H1 (cell line): Measurements from ENCODE around the gene TXNDC2. TPM values are rescaled to one million over a fixed set of nuclear protein-coding genes. Genes with fewer than 3 reads are reported as not detected.

ENCODE experiments used
- CTCF ChIA-PET: fragments of 300-600 bp; sonication (Branson Sonifier 250); formaldehyde crosslinking; loops from one replicate; lab custom pipeline; 2021; ENCODE audit not compliant: partially characterized antibody; lab: Charles Lee
- POLR2A ChIA-PET: fragments of 300-600 bp; sonication (Branson Sonifier 250); formaldehyde crosslinking; loops from one replicate; lab custom pipeline; 2021; ENCODE audit warnings: inconsistent platforms; ENCODE audit not compliant: partially characterized antibody; lab: Charles Lee
- DNase-seq, 2 experiments: peaks; one replicate each; pipeline versions ENCODE4 v3.0.0 to v3.0.0-alpha.2; 2010 to 2022; ENCODE audit warnings: low spot score in 2 of 2, low read depth in 1 of 2, mixed read lengths in 1 of 2
- FAIRE-seq: peaks from 2 replicates; lab custom pipeline; 2011; peaks lifted over from hg19 to GRCh38; lab: Jason Lieb, UNC
- H2AFZ ChIP-seq: 2 replicates; pipeline ENCODE4 v1.8.1; 2012; ENCODE audit warnings: low read length, inconsistent platforms
- H2AK5ac ChIP-seq: 2 replicates; pipeline ENCODE4 v1.6.1; 2013; ENCODE audit warnings: low read depth, low read length
- H2BK120ac ChIP-seq: replicated peaks from 2 replicates; pipeline ENCODE3; 2013; ENCODE audit warnings: low read depth, low read length, inconsistent platforms
- H2BK12ac ChIP-seq: 2 replicates; pipeline ENCODE4 v1.6.1; 2013; ENCODE audit warnings: low read depth, low read length
- H2BK15ac ChIP-seq: 2 replicates; pipeline ENCODE4 v1.6.1; 2013; ENCODE audit warnings: low read length
- H2BK20ac ChIP-seq: 2 replicates; pipeline ENCODE4 v1.6.1; 2013; ENCODE audit warnings: low read length
- H2BK5ac ChIP-seq: 2 replicates; pipeline ENCODE4 v1.6.1; 2013; ENCODE audit warnings: low read depth, low read length
- H3K14ac ChIP-seq: 2 replicates; pipeline ENCODE4 v1.6.1; 2013; ENCODE audit warnings: inconsistent platforms; ENCODE audit not compliant: insufficient read length
- H3K18ac ChIP-seq: 2 replicates; pipeline ENCODE4 v1.6.1; 2013; ENCODE audit warnings: low read length; ENCODE audit errors: extremely low read depth
- H3K23ac ChIP-seq: 2 replicates; pipeline ENCODE4 v1.6.1; 2013; ENCODE audit warnings: inconsistent platforms; ENCODE audit not compliant: insufficient read length
- H3K23me2 ChIP-seq: 2 replicates; pipeline ENCODE4 v1.6.1; 2013; ENCODE audit warnings: low read depth, low read length
- H3K27ac ChIP-seq: 2 replicates; pipeline ENCODE4 v1.6.1; 2011; ENCODE audit warnings: low read depth, low read length, inconsistent platforms
- H3K27me3 ChIP-seq, 4 experiments: replicated peaks in 1 of 4; 1 replicate in 1 of 4; 2 replicates in 3 of 4; pipeline versions ENCODE4 v1.6.1 to v1.8.1; 2011 to 2013; ENCODE audit warnings: low read length in 3 of 4, mild to moderate bottlenecking in 3 of 4, inconsistent platforms in 2 of 4, mixed read lengths in 2 of 4, moderate library complexity in 1 of 4; ENCODE audit not compliant: control insufficient read depth in 3 of 4, insufficient read depth in 3 of 4; ENCODE audit errors: extremely low read depth in 1 of 4
- H3K36me3 ChIP-seq, 4 experiments: 2 replicates each; pipeline versions ENCODE4 v1.6.1 to v1.8.1; 2011 to 2013; ENCODE audit warnings: mild to moderate bottlenecking in 4 of 4, low read length in 3 of 4, moderate library complexity in 2 of 4, control low read depth in 1 of 4, inconsistent platforms in 1 of 4; ENCODE audit not compliant: insufficient read depth in 4 of 4, control insufficient read depth in 2 of 4
- H3K4ac ChIP-seq: replicated peaks from 2 replicates; pipeline ENCODE3; 2013; ENCODE audit warnings: low read length, low read depth, mixed read lengths, inconsistent platforms; ENCODE audit not compliant: insufficient read length
- H3K4me1 ChIP-seq, 4 experiments: replicated peaks in 1 of 4; 1 replicate in 1 of 4; 2 replicates in 3 of 4; pipeline versions ENCODE4 v1.6.1 to v1.8.1; 2011 to 2013; ENCODE audit warnings: low read length in 3 of 4, inconsistent platforms in 2 of 4, mixed read lengths in 1 of 4; ENCODE audit not compliant: insufficient read depth in 4 of 4, control insufficient read depth in 3 of 4
- H3K4me2 ChIP-seq, 2 experiments: 2 replicates each; pipeline versions ENCODE4 v1.6.1 to v1.8.1; 2011 to 2013; ENCODE audit warnings: low read depth in 2 of 2, low read length in 2 of 2, control low read depth in 1 of 2, inconsistent platforms in 1 of 2, mild to moderate bottlenecking in 1 of 2; ENCODE audit not compliant: insufficient read depth in 1 of 2
- H3K4me3 ChIP-seq, 4 experiments: fragments of 200-600, 300-600 bp in 1 of 4; sonication (generic), shearing (Covaris generic), sonication (Bioruptor Twin) in 1 of 4; 2 replicates each; pipeline versions ENCODE4 v1.5.1 to v1.8.1; 2011 to 2016; ENCODE audit warnings: low read length in 4 of 4, low read depth in 3 of 4, control low read depth in 2 of 4, inconsistent platforms in 2 of 4, mild to moderate bottlenecking in 2 of 4, mixed read lengths in 1 of 4, moderate library complexity in 1 of 4; ENCODE audit not compliant: insufficient read depth in 2 of 4; ENCODE audit errors: extremely low read depth in 1 of 4
- H3K56ac ChIP-seq: replicated peaks from 2 replicates; pipeline ENCODE3; 2013; ENCODE audit warnings: low read depth, mild to moderate bottlenecking, mixed read lengths, low read length, inconsistent platforms; ENCODE audit not compliant: insufficient read length
- H3K79me1 ChIP-seq: 2 replicates; pipeline ENCODE4 v1.6.1; 2013; ENCODE audit warnings: low read depth, low read length, control low read depth
- H3K79me2 ChIP-seq, 2 experiments: 2 replicates each; pipeline versions ENCODE4 v1.6.1 to v1.8.1; 2012 to 2013; ENCODE audit warnings: low read length in 2 of 2, mild to moderate bottlenecking in 2 of 2, inconsistent platforms in 1 of 2; ENCODE audit not compliant: insufficient read depth in 2 of 2, control insufficient read depth in 1 of 2
- H3K9ac ChIP-seq, 4 experiments: replicated peaks in 1 of 4; 1 replicate in 1 of 4; 2 replicates in 3 of 4; pipeline versions ENCODE4 v1.6.1 to v1.8.1; 2011 to 2013; ENCODE audit warnings: low read depth in 3 of 4, low read length in 3 of 4, control low read depth in 2 of 4, mild to moderate bottlenecking in 2 of 4, moderate library complexity in 2 of 4, inconsistent platforms in 1 of 4; ENCODE audit errors: extremely low read depth in 1 of 4
- H3K9me3 ChIP-seq, 2 experiments: 2 replicates each; pipeline versions ENCODE4 v1.6.1 to v1.8.1; 2012 to 2013; ENCODE audit warnings: mild to moderate bottlenecking in 2 of 2, moderate library complexity in 2 of 2, control low read depth in 1 of 2, inconsistent platforms in 1 of 2, low read depth in 1 of 2, low read length in 1 of 2, mixed read lengths in 1 of 2; ENCODE audit not compliant: insufficient read depth in 2 of 2
- H4K20me1 ChIP-seq, 2 experiments: replicated peaks in 1 of 2; 2 replicates each; pipeline versions ENCODE3 to v1.8.1; 2011 to 2013; ENCODE audit warnings: inconsistent platforms in 2 of 2, low read length in 2 of 2, mild to moderate bottlenecking in 1 of 2; ENCODE audit not compliant: insufficient read depth in 2 of 2, control insufficient read depth in 1 of 2
- H4K5ac ChIP-seq: 2 replicates; pipeline ENCODE4 v1.6.1; 2013; ENCODE audit warnings: low read length, low read depth, mixed read lengths, inconsistent platforms; ENCODE audit not compliant: insufficient read length
- H4K8ac ChIP-seq: 2 replicates; pipeline ENCODE4 v1.8.0; 2013; ENCODE audit warnings: mild to moderate bottlenecking, moderate library complexity, low read length, inconsistent platforms; ENCODE audit not compliant: insufficient read depth; ENCODE audit errors: extremely low read depth
- H4K91ac ChIP-seq: replicated peaks from 2 replicates; pipeline ENCODE3; 2013; ENCODE audit warnings: low read length, mixed read lengths, inconsistent platforms; ENCODE audit not compliant: insufficient read length
- BCL11A ChIP-seq, 2 experiments: IDR thresholded peaks; one replicate each; pipeline ENCODE4 v1.6.1; 2011; ENCODE audit warnings: low read depth in 2 of 2, low read length in 2 of 2, mild to moderate bottlenecking in 2 of 2
- CREB1 ChIP-seq: IDR thresholded peaks from 2 replicates; pipeline ENCODE4 v1.6.1; 2012; ENCODE audit warnings: inconsistent platforms
- CTBP2 ChIP-seq: IDR thresholded peaks from 2 replicates; pipeline ENCODE4 v1.7.0; 2011; ENCODE audit warnings: borderline replicate concordance, mild to moderate bottlenecking, moderate library complexity, mixed read lengths, low read length; ENCODE audit not compliant: insufficient read depth, insufficient read length
- E2F6 ChIP-seq: IDR thresholded peaks from 2 replicates; pipeline ENCODE4 v1.6.1; 2012; ENCODE audit warnings: inconsistent platforms
- EGR1 ChIP-seq: IDR thresholded peaks from 2 replicates; pipeline ENCODE4 v1.6.1; 2011; ENCODE audit warnings: low read depth, low read length, borderline replicate concordance
- HDAC2 ChIP-seq, 2 experiments: fragments of 300-600 bp in 1 of 2; sonication (generic) in 1 of 2; IDR thresholded peaks; 2 replicates each; pipeline ENCODE4 v1.6.1; 2011 to 2012; ENCODE audit warnings: low read depth in 2 of 2, low read length in 2 of 2, mild to moderate bottlenecking in 2 of 2, moderate library complexity in 2 of 2, borderline replicate concordance in 1 of 2, inconsistent platforms in 1 of 2
- MAFK ChIP-seq: IDR thresholded peaks from 2 replicates; pipeline ENCODE4 v1.6.1; 2012; ENCODE audit warnings: low read depth, mild to moderate bottlenecking, improper control_type of control experiment, low read length
- RAD21 ChIP-seq, 2 experiments: IDR thresholded peaks in 1 of 2; conservative IDR thresholded peaks in 1 of 2; 2 replicates each; pipeline ENCODE4 v1.6.1; 2011; ENCODE audit warnings: low read depth in 2 of 2, low read length in 2 of 2, improper control_type of control experiment in 1 of 2, inconsistent platforms in 1 of 2, mild to moderate bottlenecking in 1 of 2, moderate library complexity in 1 of 2
- RBBP5 ChIP-seq: IDR thresholded peaks from 2 replicates; pipeline ENCODE4 v1.7.1; 2012; ENCODE audit warnings: low read depth, mild to moderate bottlenecking, inconsistent platforms, low read length, moderate library complexity, borderline replicate concordance
- TAF7 ChIP-seq: optimal IDR thresholded peaks from 2 replicates; pipeline ENCODE3; 2011; ENCODE audit warnings: low read depth, mild to moderate bottlenecking, inconsistent platforms, low read length, moderate library complexity, borderline replicate concordance
- YY1 ChIP-seq: IDR thresholded peaks from 2 replicates; pipeline ENCODE4 v1.6.1; 2011; ENCODE audit warnings: low read depth, mild to moderate bottlenecking, low read length
- WGBS, 2 experiments: shearing (Covaris generic) in 1 of 2; methylation state at CpG; one replicate each; pipeline versions ENCODE4 v1.1.6 to v1.1.7; 2013 to 2015; ENCODE audit warnings: low lambda C conversion rate in 2 of 2, mixed read lengths in 2 of 2, inconsistent platforms in 1 of 2, low coverage in 1 of 2, missing lambda C conversion rate in 1 of 2; ENCODE audit not compliant: insufficient replicate concordance in 2 of 2, insufficient coverage in 1 of 2, insufficient read length in 1 of 2; ENCODE audit errors: extremely low coverage in 1 of 2, missing lambda C conversion rate in 1 of 2; 5-methylcytosine and 5-hydroxymethylcytosine counted together
- polyA plus RNA-seq, 7 experiments: library from polyadenylated mRNA; depleted of rRNA in 3 of 7; stranded (reverse) in 5 of 7; unstranded in 2 of 7; fragments of >200 nt in 5 of 7; fragments of 200-250 nt in 2 of 7; gene quantifications; 1 replicate in 5 of 7; 2 replicates in 1 of 7; 4 replicates in 1 of 7; pipeline versions ENCODE4 v1.2.1 to v1.2.3, GENCODE V29; 2011 to 2013; ENCODE audit warnings: missing spikeins in 2 of 7, mixed read lengths in 2 of 7
- total RNA-seq: library from RNA; stranded (reverse); fragmentation: NEBNext Ultra II Directional; extraction: Animal tissue kit (Norgen Biotek cat#: 25700); gene quantifications from 2 replicates; pipeline ENCODE4 v1.2.1, GENCODE V29; 2021

TXNDC2 gene
- total and polyA plus RNA-seq, 2 of the 8 experiments (the other 6 are each of a cell fraction or from before 2014, with no cell fraction given): 0.09 TPM; not detected in 1

GRCh38 chr18:9862686-9863085, 23.1 kb upstream of the TXNDC2 start:
- Histone ChIP-seq H2BK120ac (no peak overlapping the region), H3K9ac (no peak overlapping the region), H3K27ac (no peak overlapping the region), H3K4me1 (peaks cover 0 to 2% (median 0%) of the 10 kb centered on the region in 4 experiments; a peak in 1 of 7 replicates), H3K4me2 (no peak overlapping the region), H3K4me3 (no peak overlapping the region), H2BK5ac (no peak overlapping the region), H3K56ac (no peak overlapping the region), H4K20me1 (no peaks in the 10 kb centered on the region), H2BK15ac (no peak overlapping the region), H2BK20ac (no peak overlapping the region), H3K27me3 (peaks cover 0 to 2% (median 0%) of the 10 kb centered on the region in 4 experiments; a peak in 1 of 7 replicates), H3K4ac (no peak overlapping the region), H3K9me3 (peaks cover 12 to 17% of the 10 kb centered on the region in 2 experiments; a peak in 3 of 4 replicates), H3K79me2 (no peaks in the 10 kb centered on the region), H2AFZ (no peak overlapping the region), H3K79me1 (no peaks in the 10 kb centered on the region), H3K36me3 (no peaks in the 10 kb centered on the region; a peak in 1 of 8 replicates), H4K91ac (no peak overlapping the region), H4K8ac (no peak overlapping the region), H3K23ac (no peak overlapping the region), H2BK12ac (no peak overlapping the region), H3K14ac (no peak overlapping the region), H2AK5ac (no peak overlapping the region), H4K5ac (no peak overlapping the region), H3K23me2 (no peaks in the 10 kb centered on the region; the same call in 1 of the 2 replicates), H3K18ac (no peak overlapping the region)
- FAIRE-seq (no peak), DNase-seq (no peak)
- POLR2A ChIA-PET: interaction anchor here (1.1 kb wide), 1 partner anchor 20 kb away, joined by 3 read pairs; no protein-coding TSS in a partner anchor
- TF ChIP-seq CREB1 (no peak), HDAC2 (IDR thresholded peaks at IDR 0.05; ENCODE audit: borderline replicate concordance in 1 of 2, low read depth in 2 of 2, low read length in 2 of 2) (no peak), BCL11A (IDR thresholded peaks at IDR 0.05; ENCODE audit: low read depth in 2 of 2, low read length in 2 of 2) (no peak), MAFK (no peak), RAD21 (IDR thresholded peaks at IDR 0.05 in 1 of 2, conservative IDR thresholded peaks at IDR 0.05 in 1 of 2; ENCODE audit: low read depth in 2 of 2, low read length in 2 of 2) (no peak), RBBP5 (no peak), YY1 (no peak), TAF7 (no peak), E2F6 (no peak), EGR1 (no peak), CTBP2 (no peak)
- CTCF ChIA-PET: no interaction called here
- 56% methylated on average over 3 of the region's 3 CpGs; no CpG with 5 or more reads in 1 of the 2 experiments for WGBS, 2 experiments
